HCT116 (cell line): ENCODE data around the gene ADGRE1.

ENCODE experiments used
- SP1 ChIP-seq: IDR thresholded peaks from 2 replicates; pipeline ENCODE4 v1.6.1; 2012; ENCODE audit warnings: low read depth
- TF ChIP-seq, protein P1 (sequence below), 3 experiments: fragments of 200-600 bp in 1 of 3; sonication (generic) in 1 of 3; IDR thresholded peaks in 2 of 3; conservative IDR thresholded peaks in 1 of 3; 2 replicates each; pipeline ENCODE4 v1.5.1; 2012 to 2017; ENCODE audit warnings: low read depth in 2 of 3, low read length in 2 of 3, antibody characterized with exemption in 1 of 3, borderline replicate concordance in 1 of 3, control low read depth in 1 of 3, mild to moderate bottlenecking in 1 of 3, mixed read lengths in 1 of 3, mixed run types in 1 of 3, moderate library complexity in 1 of 3; ENCODE audit not compliant: insufficient read depth in 1 of 3

- TF ChIP-seq, protein P1, sequence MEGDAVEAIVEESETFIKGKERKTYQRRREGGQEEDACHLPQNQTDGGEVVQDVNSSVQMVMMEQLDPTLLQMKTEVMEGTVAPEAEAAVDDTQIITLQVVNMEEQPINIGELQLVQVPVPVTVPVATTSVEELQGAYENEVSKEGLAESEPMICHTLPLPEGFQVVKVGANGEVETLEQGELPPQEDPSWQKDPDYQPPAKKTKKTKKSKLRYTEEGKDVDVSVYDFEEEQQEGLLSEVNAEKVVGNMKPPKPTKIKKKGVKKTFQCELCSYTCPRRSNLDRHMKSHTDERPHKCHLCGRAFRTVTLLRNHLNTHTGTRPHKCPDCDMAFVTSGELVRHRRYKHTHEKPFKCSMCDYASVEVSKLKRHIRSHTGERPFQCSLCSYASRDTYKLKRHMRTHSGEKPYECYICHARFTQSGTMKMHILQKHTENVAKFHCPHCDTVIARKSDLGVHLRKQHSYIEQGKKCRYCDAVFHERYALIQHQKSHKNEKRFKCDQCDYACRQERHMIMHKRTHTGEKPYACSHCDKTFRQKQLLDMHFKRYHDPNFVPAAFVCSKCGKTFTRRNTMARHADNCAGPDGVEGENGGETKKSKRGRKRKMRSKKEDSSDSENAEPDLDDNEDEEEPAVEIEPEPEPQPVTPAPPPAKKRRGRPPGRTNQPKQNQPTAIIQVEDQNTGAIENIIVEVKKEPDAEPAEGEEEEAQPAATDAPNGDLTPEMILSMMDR (IDR thresholded peaks at IDR 0.05 in 2 of 3, conservative IDR thresholded peaks at IDR 0.05 in 1 of 3; ENCODE audit: borderline replicate concordance in 1 of 3, insufficient read depth in 1 of 3, low read depth in 2 of 3, low read length in 2 of 3): no peak
- TF ChIP-seq SP1: no peak
Measured at GRCh38 chr19:6876748-6877147, 10.6 kb upstream of the ADGRE1 start.
